Colonic mucosa (tissue), 4 donors: ENCODE measurements around the gene PBXIP1. TPM values are rescaled to one million over a fixed set of nuclear protein-coding genes. Genes with fewer than 3 reads are reported as not detected.

ENCODE experiments used
- DNase-seq: peaks from one replicate; pipeline ENCODE4 v3.0.0-alpha.2; 2020
- H3K27ac ChIP-seq: fragments of 200-600 bp; one replicate; pipeline ENCODE4 v1.8.0; 2021
- H3K27me3 ChIP-seq: fragments of 200-600 bp; one replicate; pipeline ENCODE4 v1.8.0; 2021
- H3K36me3 ChIP-seq: fragments of 200-600 bp; one replicate; pipeline ENCODE4 v1.8.0; 2021
- H3K4me1 ChIP-seq: fragments of 200-600 bp; one replicate; pipeline ENCODE4 v1.8.0; 2021; ENCODE audit warnings: mild to moderate bottlenecking
- H3K4me3 ChIP-seq: fragments of 200-600 bp; one replicate; pipeline ENCODE4 v1.8.0; 2021
- H3K9ac ChIP-seq, 2 donors: one replicate each; pipeline ENCODE4 v1.7.0; 2013; ENCODE audit warnings: control low read depth in 2 of 2, low read depth in 2 of 2, low read length in 2 of 2
- H3K9me3 ChIP-seq: fragments of 200-600 bp; one replicate; pipeline ENCODE4 v1.8.0; 2021
- CTCF ChIP-seq: fragments of 200-600 bp; IDR thresholded peaks from one replicate; pipeline ENCODE4 v1.8.0; 2022; ENCODE audit warnings: antibody characterized with exemption, mild to moderate bottlenecking
- intact Hi-C: fragments of 100-400 bp; cut with DNase I; formaldehyde crosslinking; loops from one replicate; pipeline ENCODE4 v1.14.1; 2022
- total RNA-seq, 2 donors: library from RNA; stranded (reverse); fragmentation: NEBNext Ultra II Directional in 1 of 2; extraction: Animal tissue kit (Norgen Biotek cat#: 25700) in 1 of 2; gene quantifications; one replicate each; pipeline ENCODE4 v1.2.1, GENCODE V29; 2021
- donor health status: healthy.
- donor health status: DM: no; HTN: no; CAD: no.
- donor health status: DM: no; HTN: no; CAD: no.

Gene PBXIP1
- total RNA-seq, 2 donors from 2014 or later = 22.0 to 51.4 TPM

GRCh38 chr1:154948079-154948478 is 7.8 kb downstream of the PBXIP1 start:
- intact Hi-C loops = no loop called here
- H3K4me1 ChIP-seq = peaks cover 7% of the 10 kb centered on the region
- no peaks in the 10 kb centered on the region for H3K27me3 ChIP-seq
- H3K9me3 ChIP-seq = no peaks in the 10 kb centered on the region
- no peak for DNase-seq
- H3K9ac ChIP-seq = no peak overlapping the region
- no peak overlapping the region for H3K4me3 ChIP-seq
- H3K36me3 ChIP-seq = no peaks in the 10 kb centered on the region
- TF ChIP-seq CTCF = no peak
- no peak overlapping the region for H3K27ac ChIP-seq

DNA sequence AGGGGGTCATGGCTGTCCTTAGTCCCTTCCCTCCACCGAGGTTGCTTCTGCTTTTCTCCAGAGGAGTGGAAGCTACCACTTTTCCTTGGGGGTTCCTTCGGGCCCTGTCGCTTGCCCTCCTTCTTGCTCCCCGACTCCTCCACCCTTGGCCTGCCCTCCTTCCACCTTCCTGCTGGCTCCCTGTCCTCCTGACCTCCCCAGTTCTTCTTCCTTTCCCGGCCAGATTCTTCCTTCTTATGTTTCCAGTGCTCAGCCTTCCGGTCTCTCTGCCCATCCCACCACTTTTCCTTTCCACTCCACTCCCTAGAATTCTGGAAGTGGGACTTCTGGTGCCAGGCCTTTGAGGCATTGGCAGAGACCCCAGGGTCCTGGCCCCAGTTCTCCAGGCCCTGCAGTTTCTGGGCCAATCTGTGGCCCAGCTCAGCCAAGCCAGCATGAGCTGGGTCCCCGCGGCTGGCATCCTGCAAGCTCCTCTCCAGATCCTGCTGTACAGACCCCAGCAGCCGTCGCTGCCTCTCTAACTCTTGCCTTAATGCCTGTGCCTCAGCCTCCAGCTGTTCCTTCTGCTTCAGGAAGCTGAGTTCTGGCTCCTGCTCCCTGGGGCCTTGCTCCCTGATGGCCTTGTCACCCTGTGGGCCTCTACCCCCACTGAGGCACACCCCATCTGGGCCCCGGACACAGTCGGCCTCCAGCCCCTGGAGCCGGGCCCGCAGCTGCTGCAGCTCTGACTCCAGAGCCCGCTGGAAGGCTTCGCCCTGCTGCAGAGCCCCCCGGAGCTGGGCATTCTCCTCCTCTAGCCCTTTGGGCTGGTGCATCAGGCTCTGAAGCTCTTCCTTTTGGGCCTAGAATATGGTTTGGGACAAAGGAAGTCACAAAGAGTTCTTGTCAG is 9.7 kb downstream of the PBXIP1 start:
- DNase-seq = no peak
- Histone ChIP-seq H3K27ac (no peak overlapping the region), H3K4me3 (no peak overlapping the region), H3K27me3 (no peaks in the 10 kb centered on the region), H3K4me1 (peaks cover 7% of the 10 kb centered on the region), H3K9ac (no peak overlapping the region), H3K36me3 (no peaks in the 10 kb centered on the region), H3K9me3 (no peaks in the 10 kb centered on the region)
- intact Hi-C loops = no loop called here
- TF ChIP-seq CTCF = no peak

GRCh38 chr1:154945160-154945961 is 10.5 kb downstream of the PBXIP1 start:
- H3K36me3 ChIP-seq = no peaks in the 10 kb centered on the region
- DNase-seq = no peak
- H3K27ac ChIP-seq = no peak overlapping the region
- intact Hi-C loops = no loop called here
- no peak overlapping the region for H3K4me3 ChIP-seq
- peaks cover 7% of the 10 kb centered on the region for H3K4me1 ChIP-seq
- no peaks in the 10 kb centered on the region for H3K9me3 ChIP-seq
- no peaks in the 10 kb centered on the region for H3K27me3 ChIP-seq
- peak overlapping the region in 1 of 2 donors; percentile 23 for H3K9ac ChIP-seq
- TF ChIP-seq CTCF = no peak

DNA sequence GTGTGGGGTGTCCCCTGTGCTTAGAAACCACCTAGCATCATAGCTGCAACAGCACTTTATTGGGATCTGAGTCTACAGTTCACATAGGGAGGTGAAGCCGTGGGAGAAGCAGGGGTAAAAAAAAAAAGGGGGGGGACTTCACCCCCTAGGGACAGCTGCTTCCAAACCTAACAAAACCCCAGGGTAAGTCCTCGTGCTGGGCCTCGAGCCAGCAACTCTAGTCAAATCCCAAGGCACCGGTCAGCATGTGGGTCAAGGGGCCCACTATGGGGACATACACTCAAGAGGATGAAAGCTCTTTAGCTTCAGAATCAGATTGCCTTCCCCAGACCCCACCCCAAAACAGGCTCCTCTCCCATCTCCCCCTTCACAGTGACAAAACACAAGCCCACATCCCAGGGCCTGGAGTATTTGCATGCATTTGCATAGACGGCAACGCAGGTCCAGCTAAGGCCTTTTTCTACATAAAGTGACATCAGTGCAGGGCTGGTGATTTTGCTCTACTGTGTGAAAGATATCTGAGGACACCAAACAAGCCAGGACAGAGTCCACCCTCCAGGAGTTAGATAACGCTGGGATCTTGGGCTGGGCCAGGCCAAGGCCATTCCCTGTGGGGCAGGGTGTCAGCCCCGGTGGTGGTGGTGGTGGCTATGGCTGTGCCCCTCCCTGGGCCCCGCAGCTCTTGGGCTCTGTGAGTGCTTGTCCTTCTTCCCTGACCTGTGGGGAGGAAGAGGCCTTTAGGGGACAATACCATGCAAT is 11.3 kb downstream of the PBXIP1 start:
- DNase-seq = no peak
- H3K27me3 ChIP-seq = no peaks in the 10 kb centered on the region
- H3K27ac ChIP-seq = no peak overlapping the region
- peak overlapping the region in 1 of 2 donors; percentile 23 for H3K9ac ChIP-seq
- no peak for TF ChIP-seq CTCF
- H3K36me3 ChIP-seq = no peaks in the 10 kb centered on the region
- peaks cover 7% of the 10 kb centered on the region for H3K4me1 ChIP-seq
- H3K9me3 ChIP-seq = no peaks in the 10 kb centered on the region
- H3K4me3 ChIP-seq = no peak overlapping the region
- intact Hi-C loops = no loop called here
